DND-41 (cell line): Measurements from ENCODE around the gene POLL.

Experiments
- EZH2 ChIP-seq: IDR thresholded peaks from 3 replicates; pipeline ENCODE4 v1.6.1; 2012; ENCODE audit warnings: borderline replicate concordance, low read depth, mild to moderate bottlenecking, moderate library complexity, low read length, inconsistent platforms; ENCODE audit not compliant: severe bottlenecking
- TF ChIP-seq, protein P1 (sequence below): IDR thresholded peaks from 2 replicates; pipeline ENCODE4 v1.5.1; 2012; ENCODE audit warnings: borderline replicate concordance, low read length, moderate library complexity, mild to moderate bottlenecking; ENCODE audit not compliant: poor library complexity, severe bottlenecking; ENCODE audit errors: extremely low read depth

DNA sequence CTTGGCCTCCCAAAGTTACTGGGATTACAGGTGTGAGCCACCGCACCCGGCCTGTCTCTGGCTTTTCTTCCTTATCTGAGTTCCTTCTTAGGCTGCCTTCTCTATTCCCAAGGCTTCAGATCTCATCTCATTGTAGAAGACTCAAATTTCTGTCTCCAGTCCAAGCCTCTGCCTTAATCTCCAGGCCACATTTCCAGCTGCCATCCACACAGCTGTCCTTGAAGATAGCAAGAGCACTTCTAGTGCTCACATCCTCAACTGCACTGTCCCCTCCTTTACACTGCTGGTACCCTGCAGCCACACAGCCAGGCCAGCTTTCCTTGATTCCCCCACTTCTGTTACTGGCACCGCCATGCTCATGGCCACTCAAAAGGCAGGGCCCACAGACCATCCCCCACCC is 35.6 kb downstream of the POLL start:
- TF ChIP-seq EZH2: no peak
- TF ChIP-seq, protein P1, sequence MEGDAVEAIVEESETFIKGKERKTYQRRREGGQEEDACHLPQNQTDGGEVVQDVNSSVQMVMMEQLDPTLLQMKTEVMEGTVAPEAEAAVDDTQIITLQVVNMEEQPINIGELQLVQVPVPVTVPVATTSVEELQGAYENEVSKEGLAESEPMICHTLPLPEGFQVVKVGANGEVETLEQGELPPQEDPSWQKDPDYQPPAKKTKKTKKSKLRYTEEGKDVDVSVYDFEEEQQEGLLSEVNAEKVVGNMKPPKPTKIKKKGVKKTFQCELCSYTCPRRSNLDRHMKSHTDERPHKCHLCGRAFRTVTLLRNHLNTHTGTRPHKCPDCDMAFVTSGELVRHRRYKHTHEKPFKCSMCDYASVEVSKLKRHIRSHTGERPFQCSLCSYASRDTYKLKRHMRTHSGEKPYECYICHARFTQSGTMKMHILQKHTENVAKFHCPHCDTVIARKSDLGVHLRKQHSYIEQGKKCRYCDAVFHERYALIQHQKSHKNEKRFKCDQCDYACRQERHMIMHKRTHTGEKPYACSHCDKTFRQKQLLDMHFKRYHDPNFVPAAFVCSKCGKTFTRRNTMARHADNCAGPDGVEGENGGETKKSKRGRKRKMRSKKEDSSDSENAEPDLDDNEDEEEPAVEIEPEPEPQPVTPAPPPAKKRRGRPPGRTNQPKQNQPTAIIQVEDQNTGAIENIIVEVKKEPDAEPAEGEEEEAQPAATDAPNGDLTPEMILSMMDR: no peak
